ENCODE data around the gene WNK4. TPM values are rescaled to one million over a fixed set of nuclear protein-coding genes. Genes with fewer than 3 reads are reported as not detected.
A peak's percentile ranks its signal among the peaks of the same experiment; 100 is the strongest.

WNK4 gene
- total and polyA plus RNA-seq, 10 of the 15 experiments (the other 5 are each of a cell fraction or from before 2014, with no cell fraction given): 0.06 to 0.29 (median 0.13) TPM; not detected in 5

- intact Hi-C loops (cut with micrococcal nuclease; ENCODE audit: unreplicated experiment): no loop called here
- DNase-seq (ENCODE audit: low read depth, low spot score) (peak; percentile 31), ATAC-seq (peak; percentile 100), FAIRE-seq (peak; percentile 92)
- peak within 1 kb of the TSS; percentile 76 for H3K4me3 ChIP-seq
- peaks cover 10% of the 10 kb centered on the region for H3K4me1 ChIP-seq (ENCODE audit: control insufficient read depth, insufficient read depth, low read length)
- H4K20me1 ChIP-seq (ENCODE audit: control insufficient read depth, insufficient read depth): no peaks in the 10 kb centered on the region
- H3K27ac ChIP-seq (ENCODE audit: control insufficient read depth, insufficient read depth): no peak within 1 kb of the TSS
- BruUV-seq (replicated peaks): no TSS peak
- H3K79me2 ChIP-seq (ENCODE audit: control insufficient read depth, insufficient read depth, low read length): peaks cover 6% of the 10 kb centered on the region
- no peaks in the 10 kb centered on the region for H3K36me3 ChIP-seq (ENCODE audit: control insufficient read depth in 2 of 2, insufficient read depth in 2 of 2, low read length in 1 of 2)
- ChIA-PET RAD21 (ENCODE audit: unreplicated experiment) (interaction anchor here (1.1 kb wide), 1 partner anchor 199 kb away, joined by 3 read pairs; the partner anchor contains the start of gene RPL27), SMC1A (ENCODE audit: uncharacterized antibody, unreplicated experiment) (interaction anchor here (1.1 to 1.7 kb wide), 3 partner anchors 12 to 357 kb away, joined by 3 to 4 read pairs (median 4); no protein-coding TSS in a partner anchor), POLR2A (interaction anchor here (0.6 kb wide), 1 partner anchor 179 kb away, joined by 3 read pairs; no protein-coding TSS in a partner anchor), CTCF (interaction anchor here (0.7 to 2.9 kb wide), 7 partner anchors 10 to 199 kb away, joined by 3 to 11 read pairs (median 5); partner anchors contain the start of genes BECN1, RPL27 and VPS25)
- no peaks in the 10 kb centered on the region for H3K27me3 ChIP-seq (replicated peaks in 1 of 2; ENCODE audit: control insufficient read depth in 2 of 2, insufficient read depth in 2 of 2, low read length in 1 of 2)
- peak within 1 kb of the TSS; percentile 97 for H2AFZ ChIP-seq (ENCODE audit: control insufficient read depth, low read depth, low read length)
- H3K9ac ChIP-seq (ENCODE audit: control insufficient read depth, insufficient read depth, low read length): peak within 1 kb of the TSS; percentile 81
- in situ Hi-C loops (cut with MboI): no loop called here
- peak within 1 kb of the TSS; percentile 82 for H3K4me2 ChIP-seq (ENCODE audit: control insufficient read depth, insufficient read depth)
- WGBS (ENCODE audit: insufficient coverage, insufficient replicate concordance, low lambda C conversion rate, missing lambda C conversion rate): 25% methylated on average over 64 of the region's 66 CpGs
- H3K9me3 ChIP-seq (replicated peaks; ENCODE audit: control insufficient read depth, insufficient read depth, low read length): no peaks in the 10 kb centered on the region
- peak; percentile 32; the same call in 1 of the 2 replicates for TF ChIP-seq E2F4 (IDR thresholded peaks at IDR 0.05; ENCODE audit: low read depth, low read length)
- TF ChIP-seq MXI1 (IDR thresholded peaks at IDR 0.05; ENCODE audit: low read depth, low read length): peak; percentile 78
- no peak for TF ChIP-seq KAT2A (conservative IDR thresholded peaks at IDR 0.05; ENCODE audit: control insufficient read depth, low read depth, low read length)
- TF ChIP-seq NFYB (IDR thresholded peaks at IDR 0.05; ENCODE audit: insufficient read depth, low read depth, low read length): no peak
- TF ChIP-seq SREBF1 (IDR thresholded peaks at IDR 0.05; ENCODE audit: low read length): 0 out of 2 replicates have a peak, but pooled peaks have one; percentile 30
- no peak for TF ChIP-seq ETV6 (conservative IDR thresholded peaks at IDR 0.05 in 1 of 2, IDR thresholded peaks at IDR 0.05 in 1 of 2; ENCODE audit: borderline replicate concordance in 1 of 2, low read depth in 1 of 2)
- peak; percentile 85 for TF ChIP-seq NKRF (conservative IDR thresholded peaks at IDR 0.05)
- TF ChIP-seq POLR2AphosphoS5 (IDR thresholded peaks at IDR 0.05; ENCODE audit: low read length): peak; percentile 49; the same call in 1 of the 2 replicates
- peak; percentile 49; the same call in 1 of the 2 replicates for TF ChIP-seq LARP7 (IDR thresholded peaks at IDR 0.05)
- peak; percentile 77; the same call in 1 of the 2 replicates for TF ChIP-seq RELB (IDR thresholded peaks at IDR 0.05; ENCODE audit: low read depth)
- peak; percentile 62; the same call in 1 of the 2 replicates for TF ChIP-seq CHD2 (IDR thresholded peaks at IDR 0.05; ENCODE audit: borderline replicate concordance, low read depth, low read length)
- peak; percentile 91 for TF ChIP-seq IKZF1 (conservative IDR thresholded peaks at IDR 0.05)
- peak; percentile 80 for TF ChIP-seq FOXK2 (IDR thresholded peaks at IDR 0.05)
- peak; percentile 93 for TF ChIP-seq HCFC1 (IDR thresholded peaks at IDR 0.05; ENCODE audit: low read length)
These were observed 18.3 kb downstream of the WNK4 start, which contains the start of the genes CNTD1 and COA3 for GRCh38 chr17:42798383-42799380. Gene CNTD1 (plus strand): TSS chr17:42798861. CDS start chr17:42799068, 207 bp downstream. Gene COA3 (minus strand): TSS chr17:42798704. CDS start chr17:42798681, 23 bp downstream.

Measured in GM12878 (cell line).